SK-N-SH treated with all-trans-retinoic acid at 6 μM for 48 hours (cell line): ENCODE results near the gene CRYBG1.

Experiments
- ATAC-seq: fragments of 200-7000 bp; cut with Tn5 transposase; 3 replicates; pipeline ENCODE4 v1.9.1; 2020; ENCODE audit warnings: mild to moderate bottlenecking, moderate library complexity
- ARNTL ChIP-seq: fragments of 450-650 bp; formaldehyde crosslinking; IDR thresholded peaks from 2 replicates; pipeline ENCODE4 v1.5.0; 2020; ENCODE audit warnings: low read depth, mild to moderate bottlenecking, moderate library complexity, borderline replicate concordance
- CSDC2 ChIP-seq: fragments of 250-450 bp; sonication (Bioruptor Pico); IDR thresholded peaks from 2 replicates; pipeline ENCODE4 v1.5.0; 2020; ENCODE audit warnings: mild to moderate bottlenecking, moderate library complexity
- ESRRG ChIP-seq: fragments of 250-450 bp; sonication (Bioruptor Pico); IDR thresholded peaks from 2 replicates; pipeline ENCODE4 v1.6.1; 2021; ENCODE audit warnings: mild to moderate bottlenecking
- GLIS3 ChIP-seq: fragments of 250-450 bp; sonication (Bioruptor Pico); IDR thresholded peaks from 2 replicates; pipeline ENCODE4 v1.5.0; 2020; ENCODE audit warnings: mild to moderate bottlenecking, moderate library complexity
- ISL1 ChIP-seq: fragments of 250-450 bp; sonication (Bioruptor Pico); IDR thresholded peaks from 2 replicates; pipeline ENCODE4 v2.1.2; 2022; ENCODE audit warnings: mild to moderate bottlenecking, moderate library complexity
- OSR1 ChIP-seq: fragments of 250-450 bp; sonication (Bioruptor Pico); IDR thresholded peaks from 2 replicates; pipeline ENCODE4 v1.8.0; 2022; ENCODE audit warnings: moderate library complexity, mild to moderate bottlenecking, inconsistent platforms
- RARB ChIP-seq: fragments of 250-450 bp; sonication (Bioruptor Pico); IDR thresholded peaks from 2 replicates; pipeline ENCODE4 v1.8.0; 2021; ENCODE audit warnings: mild to moderate bottlenecking, moderate library complexity
- SNAI2 ChIP-seq: fragments of 250-450 bp; sonication (Bioruptor Pico); IDR thresholded peaks from 2 replicates; pipeline ENCODE4 v1.5.0; 2020; ENCODE audit warnings: mild to moderate bottlenecking, moderate library complexity
- TOX ChIP-seq: fragments of 250-450 bp; sonication (Bioruptor Pico); IDR thresholded peaks from 2 replicates; pipeline ENCODE4 v1.8.0; 2021; ENCODE audit warnings: mild to moderate bottlenecking, moderate library complexity, borderline replicate concordance
- ZC3H10 ChIP-seq: fragments of 250-450 bp; sonication (Bioruptor Pico); IDR thresholded peaks from 2 replicates; pipeline ENCODE4 v1.5.1; 2021; ENCODE audit warnings: mild to moderate bottlenecking, moderate library complexity
- ZFP3 ChIP-seq: fragments of 250-450 bp; sonication (Bioruptor Pico); IDR thresholded peaks from 2 replicates; pipeline ENCODE4 v1.5.0; 2020; ENCODE audit warnings: mild to moderate bottlenecking, moderate library complexity
- ZFP30 ChIP-seq: fragments of 450-650 bp; formaldehyde crosslinking; IDR thresholded peaks from 2 replicates; pipeline ENCODE4 v1.5.0; 2022; ENCODE audit warnings: mild to moderate bottlenecking, moderate library complexity
- ZNF70 ChIP-seq: fragments of 450-650 bp; formaldehyde crosslinking; IDR thresholded peaks from 2 replicates; pipeline ENCODE4 v1.5.0; 2020; ENCODE audit warnings: mild to moderate bottlenecking, moderate library complexity
- ZNF8 ChIP-seq: fragments of 450-650 bp; formaldehyde crosslinking; IDR thresholded peaks from 2 replicates; pipeline ENCODE4 v1.5.0; 2020; ENCODE audit warnings: mild to moderate bottlenecking, moderate library complexity
- TF ChIP-seq, protein P1 (sequence below): fragments of 250-450 bp; sonication (Bioruptor Pico); IDR thresholded peaks from 2 replicates; pipeline ENCODE4 v1.5.0; 2020; ENCODE audit warnings: mild to moderate bottlenecking, moderate library complexity
- TF ChIP-seq, protein P2 (sequence below): fragments of 250-450 bp; sonication (Bioruptor Pico); IDR thresholded peaks from 2 replicates; pipeline ENCODE4 v1.8.0; 2021; ENCODE audit warnings: low read depth, mild to moderate bottlenecking, moderate library complexity, borderline replicate concordance
- TF ChIP-seq, protein P3 (sequence below): fragments of 250-450 bp; sonication (Bioruptor Pico); IDR thresholded peaks from 2 replicates; pipeline ENCODE4 v1.5.1; 2021; ENCODE audit warnings: mild to moderate bottlenecking, moderate library complexity
- TF ChIP-seq, protein P4 (sequence below): fragments of 250-450 bp; sonication (Bioruptor Pico); IDR thresholded peaks from 2 replicates; pipeline ENCODE4 v1.8.0; 2020; ENCODE audit warnings: mild to moderate bottlenecking, moderate library complexity, borderline replicate concordance

CRYBG1 gene

DNA sequence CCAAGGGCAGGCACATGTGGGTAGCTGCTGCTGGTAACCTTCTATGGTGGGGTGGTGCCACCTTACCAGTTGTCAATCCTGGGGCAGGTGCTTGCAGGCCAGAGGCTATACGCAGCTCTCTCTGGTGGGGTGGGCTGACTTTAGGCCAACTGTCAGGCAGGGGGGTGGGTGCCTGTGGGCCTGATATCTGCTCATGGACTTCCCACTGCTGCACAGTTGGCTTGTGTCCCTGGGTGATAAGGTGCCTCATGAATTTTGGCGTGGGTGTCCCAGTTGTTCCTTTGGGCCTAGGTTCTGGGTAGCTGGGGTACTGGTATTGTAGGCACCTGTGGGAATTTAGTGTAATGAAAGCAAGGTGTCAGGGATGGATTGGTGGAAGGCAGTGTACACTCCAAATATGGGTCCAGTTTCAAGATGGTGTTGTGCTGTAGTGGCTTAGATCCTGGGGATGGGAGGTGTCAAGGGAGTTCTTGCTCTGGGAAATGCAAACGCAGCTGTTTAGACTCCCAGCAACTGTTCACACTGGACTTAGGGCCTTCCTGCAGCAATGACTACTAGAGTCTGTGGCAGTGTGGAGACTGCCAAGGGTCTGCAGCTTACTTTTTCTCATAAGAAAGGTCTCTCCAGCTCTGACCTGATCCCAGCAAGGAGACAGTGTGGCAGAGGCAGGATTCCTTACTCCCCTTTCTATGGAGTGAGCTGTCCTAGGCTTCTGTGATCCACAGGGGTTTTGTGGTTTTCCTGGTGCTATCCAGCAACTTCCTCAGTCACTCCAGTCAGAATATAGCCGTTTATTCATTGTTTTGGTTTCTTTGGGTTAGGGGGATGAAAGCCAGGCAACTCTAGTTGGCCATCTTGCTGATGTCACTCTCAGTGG lies 128.2 kb downstream of the CRYBG1 start (continued):
- TF ChIP-seq, protein P1, sequence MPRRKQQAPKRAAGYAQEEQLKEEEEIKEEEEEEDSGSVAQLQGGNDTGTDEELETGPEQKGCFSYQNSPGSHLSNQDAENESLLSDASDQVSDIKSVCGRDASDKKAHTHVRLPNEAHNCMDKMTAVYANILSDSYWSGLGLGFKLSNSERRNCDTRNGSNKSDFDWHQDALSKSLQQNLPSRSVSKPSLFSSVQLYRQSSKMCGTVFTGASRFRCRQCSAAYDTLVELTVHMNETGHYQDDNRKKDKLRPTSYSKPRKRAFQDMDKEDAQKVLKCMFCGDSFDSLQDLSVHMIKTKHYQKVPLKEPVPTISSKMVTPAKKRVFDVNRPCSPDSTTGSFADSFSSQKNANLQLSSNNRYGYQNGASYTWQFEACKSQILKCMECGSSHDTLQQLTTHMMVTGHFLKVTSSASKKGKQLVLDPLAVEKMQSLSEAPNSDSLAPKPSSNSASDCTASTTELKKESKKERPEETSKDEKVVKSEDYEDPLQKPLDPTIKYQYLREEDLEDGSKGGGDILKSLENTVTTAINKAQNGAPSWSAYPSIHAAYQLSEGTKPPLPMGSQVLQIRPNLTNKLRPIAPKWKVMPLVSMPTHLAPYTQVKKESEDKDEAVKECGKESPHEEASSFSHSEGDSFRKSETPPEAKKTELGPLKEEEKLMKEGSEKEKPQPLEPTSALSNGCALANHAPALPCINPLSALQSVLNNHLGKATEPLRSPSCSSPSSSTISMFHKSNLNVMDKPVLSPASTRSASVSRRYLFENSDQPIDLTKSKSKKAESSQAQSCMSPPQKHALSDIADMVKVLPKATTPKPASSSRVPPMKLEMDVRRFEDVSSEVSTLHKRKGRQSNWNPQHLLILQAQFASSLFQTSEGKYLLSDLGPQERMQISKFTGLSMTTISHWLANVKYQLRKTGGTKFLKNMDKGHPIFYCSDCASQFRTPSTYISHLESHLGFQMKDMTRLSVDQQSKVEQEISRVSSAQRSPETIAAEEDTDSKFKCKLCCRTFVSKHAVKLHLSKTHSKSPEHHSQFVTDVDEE (CRISPR knock-in tag) = no peak
- TF ChIP-seq, protein P2, sequence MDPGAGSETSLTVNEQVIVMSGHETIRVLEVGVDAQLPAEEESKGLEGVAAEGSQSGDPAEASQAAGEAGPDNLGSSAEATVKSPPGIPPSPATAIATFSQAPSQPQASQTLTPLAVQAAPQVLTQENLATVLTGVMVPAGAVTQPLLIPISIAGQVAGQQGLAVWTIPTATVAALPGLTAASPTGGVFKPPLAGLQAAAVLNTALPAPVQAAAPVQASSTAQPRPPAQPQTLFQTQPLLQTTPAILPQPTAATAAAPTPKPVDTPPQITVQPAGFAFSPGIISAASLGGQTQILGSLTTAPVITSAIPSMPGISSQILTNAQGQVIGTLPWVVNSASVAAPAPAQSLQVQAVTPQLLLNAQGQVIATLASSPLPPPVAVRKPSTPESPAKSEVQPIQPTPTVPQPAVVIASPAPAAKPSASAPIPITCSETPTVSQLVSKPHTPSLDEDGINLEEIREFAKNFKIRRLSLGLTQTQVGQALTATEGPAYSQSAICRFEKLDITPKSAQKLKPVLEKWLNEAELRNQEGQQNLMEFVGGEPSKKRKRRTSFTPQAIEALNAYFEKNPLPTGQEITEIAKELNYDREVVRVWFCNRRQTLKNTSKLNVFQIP (CRISPR knock-in tag) = no peak
- TF ChIP-seq ESRRG (CRISPR knock-in tag) (no peak), ISL1 (CRISPR knock-in tag) (no peak), ZFP3 (no peak), GLIS3 (CRISPR knock-in tag) (no peak), ZNF70 (no peak), ZNF8 (CRISPR knock-in tag) (no peak)
- TF ChIP-seq, protein P3, sequence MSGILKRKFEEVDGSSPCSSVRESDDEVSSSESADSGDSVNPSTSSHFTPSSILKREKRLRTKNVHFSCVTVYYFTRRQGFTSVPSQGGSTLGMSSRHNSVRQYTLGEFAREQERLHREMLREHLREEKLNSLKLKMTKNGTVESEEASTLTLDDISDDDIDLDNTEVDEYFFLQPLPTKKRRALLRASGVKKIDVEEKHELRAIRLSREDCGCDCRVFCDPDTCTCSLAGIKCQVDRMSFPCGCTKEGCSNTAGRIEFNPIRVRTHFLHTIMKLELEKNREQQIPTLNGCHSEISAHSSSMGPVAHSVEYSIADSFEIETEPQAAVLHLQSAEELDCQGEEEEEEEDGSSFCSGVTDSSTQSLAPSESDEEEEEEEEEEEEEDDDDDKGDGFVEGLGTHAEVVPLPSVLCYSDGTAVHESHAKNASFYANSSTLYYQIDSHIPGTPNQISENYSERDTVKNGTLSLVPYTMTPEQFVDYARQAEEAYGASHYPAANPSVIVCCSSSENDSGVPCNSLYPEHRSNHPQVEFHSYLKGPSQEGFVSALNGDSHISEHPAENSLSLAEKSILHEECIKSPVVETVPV = no peak

DNA sequence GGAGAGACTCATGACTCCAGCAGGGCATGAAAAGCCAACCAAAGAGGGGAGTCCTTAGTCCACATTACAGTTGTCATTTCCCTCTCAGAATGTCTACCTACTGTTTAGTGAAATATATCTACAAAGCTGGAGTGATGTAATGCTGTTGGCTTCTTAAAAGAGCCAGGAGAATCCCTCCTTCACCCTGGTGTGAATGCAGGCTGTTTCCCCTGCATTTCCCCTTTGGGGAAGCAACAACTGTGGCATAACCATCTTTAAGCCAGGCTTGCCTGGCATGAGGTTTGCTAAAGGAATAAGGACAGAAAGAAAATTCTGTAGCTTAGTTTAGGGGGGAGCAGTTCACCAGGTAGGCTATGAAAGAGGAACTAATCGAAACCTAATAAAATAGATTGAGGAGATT lies 129.5 kb downstream of the CRYBG1 start:
- TF ChIP-seq ZFP30 (CRISPR knock-in tag) (no peak), CSDC2 (CRISPR knock-in tag) (no peak)
- no peak for ATAC-seq

DNA sequence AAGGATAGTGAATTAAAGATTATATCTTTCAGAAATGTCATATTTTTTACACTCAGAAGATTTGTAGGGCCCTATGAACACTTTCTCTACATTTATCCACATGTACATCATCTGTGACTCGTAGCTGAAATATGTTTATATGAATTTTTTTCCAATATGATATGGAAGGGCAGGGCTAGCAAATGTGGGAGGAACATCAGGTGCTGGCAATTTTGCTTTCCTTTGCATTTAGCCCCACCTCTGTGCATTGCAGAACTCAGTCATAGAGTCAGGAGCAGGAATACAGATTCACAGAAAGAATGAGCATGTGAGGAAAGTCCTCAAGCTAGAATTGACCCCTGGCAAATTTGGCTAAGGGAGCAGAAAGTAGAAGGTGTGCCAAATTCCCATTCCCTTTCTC lies 129.9 kb downstream of the CRYBG1 start:
- no peak for ATAC-seq
- TF ChIP-seq, protein P4, sequence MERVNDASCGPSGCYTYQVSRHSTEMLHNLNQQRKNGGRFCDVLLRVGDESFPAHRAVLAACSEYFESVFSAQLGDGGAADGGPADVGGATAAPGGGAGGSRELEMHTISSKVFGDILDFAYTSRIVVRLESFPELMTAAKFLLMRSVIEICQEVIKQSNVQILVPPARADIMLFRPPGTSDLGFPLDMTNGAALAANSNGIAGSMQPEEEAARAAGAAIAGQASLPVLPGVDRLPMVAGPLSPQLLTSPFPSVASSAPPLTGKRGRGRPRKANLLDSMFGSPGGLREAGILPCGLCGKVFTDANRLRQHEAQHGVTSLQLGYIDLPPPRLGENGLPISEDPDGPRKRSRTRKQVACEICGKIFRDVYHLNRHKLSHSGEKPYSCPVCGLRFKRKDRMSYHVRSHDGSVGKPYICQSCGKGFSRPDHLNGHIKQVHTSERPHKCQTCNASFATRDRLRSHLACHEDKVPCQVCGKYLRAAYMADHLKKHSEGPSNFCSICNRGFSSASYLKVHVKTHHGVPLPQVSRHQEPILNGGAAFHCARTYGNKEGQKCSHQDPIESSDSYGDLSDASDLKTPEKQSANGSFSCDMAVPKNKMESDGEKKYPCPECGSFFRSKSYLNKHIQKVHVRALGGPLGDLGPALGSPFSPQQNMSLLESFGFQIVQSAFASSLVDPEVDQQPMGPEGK (CRISPR knock-in tag) = no peak

DNA sequence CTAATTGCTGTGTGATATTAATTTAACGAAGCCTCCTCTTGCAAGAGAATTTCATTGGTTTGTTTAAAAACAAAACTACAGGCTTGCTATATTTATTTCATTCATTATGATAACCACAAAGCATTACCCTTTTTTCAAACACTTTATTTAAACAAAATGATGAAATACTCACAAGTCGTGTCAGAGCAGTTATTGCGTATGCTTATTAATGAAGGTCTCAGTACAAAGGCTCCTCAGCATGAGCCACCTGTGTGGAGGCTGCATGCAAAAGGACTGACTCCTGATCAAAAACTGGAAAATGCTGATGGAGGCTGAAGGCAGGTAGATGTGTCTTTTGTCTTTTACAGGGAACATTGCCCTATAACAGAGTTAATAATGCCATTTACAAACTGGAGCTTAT lies 130.5 kb downstream of the CRYBG1 start:
- no peak for ATAC-seq
- TF ChIP-seq GLIS3 (CRISPR knock-in tag) = no peak
- TF ChIP-seq ZFP3 = no peak

DNA sequence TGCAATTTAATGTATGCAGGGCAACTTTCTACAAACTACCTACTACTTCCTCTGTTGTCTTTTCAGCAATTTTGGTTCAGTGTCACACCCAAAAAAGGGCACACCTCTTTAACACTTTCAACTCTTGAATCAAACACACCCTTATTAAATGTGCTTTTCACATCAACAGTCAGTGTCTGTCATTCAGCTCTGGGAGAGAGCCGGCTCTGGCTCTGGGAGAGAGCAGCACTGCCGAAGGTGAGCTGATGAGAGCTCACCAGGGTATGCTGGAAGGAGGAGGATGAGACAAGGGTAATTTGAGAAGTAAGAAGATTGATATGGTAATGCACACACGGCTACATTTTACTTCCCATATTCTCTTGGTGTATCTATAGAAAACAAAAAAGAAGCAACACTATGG lies 134.5 kb downstream of the CRYBG1 start:
- TF ChIP-seq ZFP3 = no peak
- TF ChIP-seq ZNF8 (CRISPR knock-in tag) = no peak
- TF ChIP-seq GLIS3 (CRISPR knock-in tag) = no peak
- TF ChIP-seq SNAI2 (CRISPR knock-in tag) = no peak
- TF ChIP-seq RARB (CRISPR knock-in tag) = no peak
- no peak for TF ChIP-seq ZC3H10
- TF ChIP-seq OSR1 = no peak
- no peak for TF ChIP-seq ZNF70
- no peak for TF ChIP-seq TOX (CRISPR knock-in tag)
- no peak for TF ChIP-seq ARNTL (CRISPR knock-in tag)
- TF ChIP-seq, protein P2 (CRISPR knock-in tag) = no peak
- no peak for TF ChIP-seq ESRRG (CRISPR knock-in tag)
- no peak for TF ChIP-seq ZFP30 (CRISPR knock-in tag)
- TF ChIP-seq, protein P4 (CRISPR knock-in tag) = no peak
- no peak for TF ChIP-seq CSDC2 (CRISPR knock-in tag)
- no peak for ATAC-seq
